ENCODE measurements around the gene HSPA1L. TPM values are rescaled to one million over a fixed set of nuclear protein-coding genes. Genes with fewer than 3 reads are reported as not detected.
A peak's percentile ranks its signal among the peaks of the same experiment; 100 is the strongest.
"Not testable (repeated sequence)": the region's sequence is repeated elsewhere in the genome, so short reads cannot be mapped to it uniquely, and the experiment has no call there.

Gene HSPA1L
- total and polyA plus RNA-seq, 2 donors (not counting 3 experiments of a cell fraction or from before 2014, with no cell fraction given): 0.32 to 0.77 TPM

DNA sequence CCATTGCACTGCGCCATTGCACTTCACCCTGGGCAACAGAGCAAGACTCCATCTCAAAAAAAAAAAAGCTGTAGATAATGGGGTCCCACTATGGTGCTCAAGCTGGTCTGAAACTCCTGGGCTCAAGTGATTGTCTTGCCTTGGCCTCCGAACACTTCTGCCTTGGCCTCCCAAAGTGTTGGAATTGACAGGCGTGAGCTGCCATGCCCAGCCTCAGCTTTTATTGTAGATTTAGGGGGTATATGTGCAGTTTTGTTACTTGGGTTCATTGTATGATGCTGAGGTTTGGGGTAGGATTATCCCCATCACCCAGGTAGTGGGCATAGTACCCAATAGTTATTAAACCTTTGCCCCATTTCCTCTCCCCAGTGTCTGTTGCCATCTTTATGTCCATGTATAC, 23.9 kb upstream of the HSPA1L start:
- dilution Hi-C loops (cut with MboI; ENCODE audit: extremely low pct_ligation_motif_present, low sequenced_read_pairs): no loop called here

DNA sequence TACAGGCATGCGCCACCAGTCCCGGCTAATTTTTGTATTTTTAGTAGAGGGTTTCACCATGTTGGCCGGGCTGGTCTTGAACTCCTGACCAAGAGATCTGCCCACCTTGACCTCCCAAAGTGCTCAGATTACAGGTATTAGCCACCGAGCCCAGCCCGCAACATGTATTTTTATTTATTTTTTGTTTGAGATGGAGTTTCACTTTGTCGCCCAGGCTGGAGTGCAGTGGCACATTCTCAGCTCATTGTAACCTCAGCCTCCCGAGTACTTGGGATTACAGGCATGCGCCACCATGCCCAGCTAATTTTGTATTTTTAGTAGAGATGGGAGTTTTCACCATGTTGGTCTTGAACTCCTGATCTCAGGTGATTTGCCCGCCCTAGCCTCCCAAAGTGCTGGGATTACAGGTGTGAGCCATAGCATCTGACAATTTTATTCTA, 23.1 kb upstream of the HSPA1L start:
- CTCF ChIA-PET: interaction anchor here (1.1 to 1.2 kb wide), 2 partner anchors 31 to 158 kb away, joined by 3 read pairs; partner anchors contain the start of gene LSM2
- peaks cover 21 to 27% of the 10 kb centered on the region in 2 experiments for H3K36me3 ChIP-seq (ENCODE audit: control insufficient read depth in 2 of 2, extremely low read depth in 1 of 2, insufficient read depth in 2 of 2, low read length in 2 of 2)

More for the DNA sequence above, 23.9 kb upstream of the HSPA1L start:
- H3K4me3 ChIP-seq (replicated peaks in 1 of 3; ENCODE audit: insufficient read depth in 1 of 3, low read depth in 1 of 3, low read length in 3 of 3): no peak overlapping the region
- H3K4me2 ChIP-seq (ENCODE audit: insufficient read depth, low read length): no peak overlapping the region
- H2AFZ ChIP-seq (ENCODE audit: low read depth, low read length): no peak overlapping the region
- TF ChIP-seq POLR2A (IDR thresholded peaks at IDR 0.05; ENCODE audit: low read depth, low read length): no peak
- no peak for TF ChIP-seq MYC (IDR thresholded peaks at IDR 0.05; ENCODE audit: low read depth, low read length)
- TF ChIP-seq POLR2AphosphoS5 (IDR thresholded peaks at IDR 0.05; ENCODE audit: insufficient read depth, low read depth, low read length): no peak
- TF ChIP-seq JUN (IDR thresholded peaks at IDR 0.05; ENCODE audit: borderline replicate concordance, insufficient read depth, insufficient read length, low read depth): no peak
- no peak for TF ChIP-seq FOS (IDR thresholded peaks at IDR 0.05; ENCODE audit: borderline replicate concordance, insufficient read depth, low read length)
- TF ChIP-seq, protein P1, sequence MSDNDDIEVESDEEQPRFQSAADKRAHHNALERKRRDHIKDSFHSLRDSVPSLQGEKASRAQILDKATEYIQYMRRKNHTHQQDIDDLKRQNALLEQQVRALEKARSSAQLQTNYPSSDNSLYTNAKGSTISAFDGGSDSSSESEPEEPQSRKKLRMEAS (IDR thresholded peaks at IDR 0.05; ENCODE audit: insufficient read depth, insufficient read length): no peak
- TF ChIP-seq, protein P2, sequence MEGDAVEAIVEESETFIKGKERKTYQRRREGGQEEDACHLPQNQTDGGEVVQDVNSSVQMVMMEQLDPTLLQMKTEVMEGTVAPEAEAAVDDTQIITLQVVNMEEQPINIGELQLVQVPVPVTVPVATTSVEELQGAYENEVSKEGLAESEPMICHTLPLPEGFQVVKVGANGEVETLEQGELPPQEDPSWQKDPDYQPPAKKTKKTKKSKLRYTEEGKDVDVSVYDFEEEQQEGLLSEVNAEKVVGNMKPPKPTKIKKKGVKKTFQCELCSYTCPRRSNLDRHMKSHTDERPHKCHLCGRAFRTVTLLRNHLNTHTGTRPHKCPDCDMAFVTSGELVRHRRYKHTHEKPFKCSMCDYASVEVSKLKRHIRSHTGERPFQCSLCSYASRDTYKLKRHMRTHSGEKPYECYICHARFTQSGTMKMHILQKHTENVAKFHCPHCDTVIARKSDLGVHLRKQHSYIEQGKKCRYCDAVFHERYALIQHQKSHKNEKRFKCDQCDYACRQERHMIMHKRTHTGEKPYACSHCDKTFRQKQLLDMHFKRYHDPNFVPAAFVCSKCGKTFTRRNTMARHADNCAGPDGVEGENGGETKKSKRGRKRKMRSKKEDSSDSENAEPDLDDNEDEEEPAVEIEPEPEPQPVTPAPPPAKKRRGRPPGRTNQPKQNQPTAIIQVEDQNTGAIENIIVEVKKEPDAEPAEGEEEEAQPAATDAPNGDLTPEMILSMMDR (IDR thresholded peaks at IDR 0.05; ENCODE audit: extremely low read depth in 1 of 2, insufficient read depth in 1 of 2, low read depth in 1 of 2, low read length in 2 of 2): no peak
- TF ChIP-seq EZH2 (IDR thresholded peaks at IDR 0.05; ENCODE audit: borderline replicate concordance, low read depth, low read length, severe bottlenecking): no peak
- TF ChIP-seq GATA2 (IDR thresholded peaks at IDR 0.05; ENCODE audit: insufficient read depth, insufficient read length, low read depth, low read length): no peak
- peaks cover 8% of the 10 kb centered on the region for H4K20me1 ChIP-seq (replicated peaks; ENCODE audit: control insufficient read depth, extremely low read depth, insufficient read depth, low read length)
- FAIRE-seq (no peak), DNase-seq (ENCODE audit: low read depth, low spot score) (no peak)
- CTCF ChIA-PET: interaction anchor here (1.1 kb wide), 1 partner anchor 32 kb away, joined by 3 read pairs; the partner anchor contains the start of gene LSM2
- H3K9ac ChIP-seq (replicated peaks; ENCODE audit: extremely low read depth, insufficient read depth, low read length): no peak overlapping the region
- H3K4me1 ChIP-seq (ENCODE audit: control insufficient read depth, extremely low read depth, insufficient read depth, low read length): peaks cover 27% of the 10 kb centered on the region
- peaks cover 45% of the 10 kb centered on the region for H3K79me2 ChIP-seq (ENCODE audit: control insufficient read depth, insufficient read depth, low read length)
- H3K27ac ChIP-seq (ENCODE audit: insufficient read depth, low read depth, low read length): no peak overlapping the region
- no peaks in the 10 kb centered on the region for H3K9me1 ChIP-seq (replicated peaks; ENCODE audit: control insufficient read depth, extremely low read depth, insufficient read depth, low read length)
- intact Hi-C loops (cut with micrococcal nuclease): loop anchor here (10.0 kb wide), 1 partner anchor 116 kb away; the partner anchor contains the start of genes NELFE and SKIC2
- BruUV-seq (replicated peaks): no TSS peak
- H3K9me3 ChIP-seq (replicated peaks; ENCODE audit: control insufficient read depth, insufficient read depth, low read length): no peaks in the 10 kb centered on the region
- POLR2A ChIA-PET: interaction anchor here (1.2 to 1.9 kb wide), 2 partner anchors 11 to 24 kb away, joined by 3 to 5 read pairs; partner anchors contain the start of genes HSPA1B and NEU1
- no peaks in the 10 kb centered on the region for H3K27me3 ChIP-seq (ENCODE audit: control insufficient read depth in 2 of 2, insufficient read depth in 2 of 2, low read length in 2 of 2)
- H3K36me3 ChIP-seq (ENCODE audit: control insufficient read depth in 2 of 2, extremely low read depth in 1 of 2, insufficient read depth in 2 of 2, low read length in 2 of 2): peaks cover 21 to 27% of the 10 kb centered on the region in 2 experiments

More for the DNA sequence above, 23.1 kb upstream of the HSPA1L start:
- FAIRE-seq; H3K9me3 ChIP-seq (replicated peaks; ENCODE audit: control insufficient read depth, insufficient read depth, low read length); H3K9ac ChIP-seq (replicated peaks; ENCODE audit: extremely low read depth, insufficient read depth, low read length); BruUV-seq (replicated peaks); DNase-seq (ENCODE audit: low read depth, low spot score); H3K27me3 ChIP-seq (ENCODE audit: control insufficient read depth in 2 of 2, insufficient read depth in 2 of 2, low read length in 2 of 2); H4K20me1 ChIP-seq (replicated peaks; ENCODE audit: control insufficient read depth, extremely low read depth, insufficient read depth, low read length); H3K9me1 ChIP-seq (replicated peaks; ENCODE audit: control insufficient read depth, extremely low read depth, insufficient read depth, low read length); H3K27ac ChIP-seq (ENCODE audit: insufficient read depth, low read depth, low read length); dilution Hi-C loops (cut with MboI; ENCODE audit: extremely low pct_ligation_motif_present, low sequenced_read_pairs); H2AFZ ChIP-seq (ENCODE audit: low read depth, low read length): not testable (repeated sequence)
- H3K4me2 ChIP-seq (ENCODE audit: insufficient read depth, low read length): peak overlapping the region; percentile 86
- intact Hi-C loops (cut with micrococcal nuclease): loop anchor here (10.0 kb wide), 1 partner anchor 117 kb away; the partner anchor contains the start of genes NELFE and SKIC2
- H3K79me2 ChIP-seq (ENCODE audit: control insufficient read depth, insufficient read depth, low read length): peaks cover 45% of the 10 kb centered on the region
- peaks cover 27% of the 10 kb centered on the region for H3K4me1 ChIP-seq (ENCODE audit: control insufficient read depth, extremely low read depth, insufficient read depth, low read length)
- peak overlapping the region in 2 of 3 experiments; percentile 81 to 98 for H3K4me3 ChIP-seq (replicated peaks in 1 of 3; ENCODE audit: insufficient read depth in 1 of 3, low read depth in 1 of 3, low read length in 3 of 3)
- POLR2A ChIA-PET: interaction anchor here (1.9 kb wide), 1 partner anchor 11 kb away, joined by 5 read pairs; the partner anchor contains the start of gene HSPA1B
